Renal cortical epithelial cell (primary cell): ENCODE results near the gene MCC. TPM values are rescaled to one million over a fixed set of nuclear protein-coding genes. Genes with fewer than 3 reads are reported as not detected.
A peak's percentile ranks its signal among the peaks of the same experiment; 100 is the strongest.

Experiments
- DNase-seq: peaks from one replicate; pipeline ENCODE4 v3.0.0-alpha.2; 2011; ENCODE audit warnings: low read depth
- total RNA-seq: library from RNA; depleted of rRNA; stranded (reverse); fragments of >200 nt; gene quantifications from 2 replicates; pipeline ENCODE4 v1.2.3, GENCODE V29; 2014

MCC gene
- total RNA-seq, 1 donor from 2014 or later = 42.9 TPM

DNA sequence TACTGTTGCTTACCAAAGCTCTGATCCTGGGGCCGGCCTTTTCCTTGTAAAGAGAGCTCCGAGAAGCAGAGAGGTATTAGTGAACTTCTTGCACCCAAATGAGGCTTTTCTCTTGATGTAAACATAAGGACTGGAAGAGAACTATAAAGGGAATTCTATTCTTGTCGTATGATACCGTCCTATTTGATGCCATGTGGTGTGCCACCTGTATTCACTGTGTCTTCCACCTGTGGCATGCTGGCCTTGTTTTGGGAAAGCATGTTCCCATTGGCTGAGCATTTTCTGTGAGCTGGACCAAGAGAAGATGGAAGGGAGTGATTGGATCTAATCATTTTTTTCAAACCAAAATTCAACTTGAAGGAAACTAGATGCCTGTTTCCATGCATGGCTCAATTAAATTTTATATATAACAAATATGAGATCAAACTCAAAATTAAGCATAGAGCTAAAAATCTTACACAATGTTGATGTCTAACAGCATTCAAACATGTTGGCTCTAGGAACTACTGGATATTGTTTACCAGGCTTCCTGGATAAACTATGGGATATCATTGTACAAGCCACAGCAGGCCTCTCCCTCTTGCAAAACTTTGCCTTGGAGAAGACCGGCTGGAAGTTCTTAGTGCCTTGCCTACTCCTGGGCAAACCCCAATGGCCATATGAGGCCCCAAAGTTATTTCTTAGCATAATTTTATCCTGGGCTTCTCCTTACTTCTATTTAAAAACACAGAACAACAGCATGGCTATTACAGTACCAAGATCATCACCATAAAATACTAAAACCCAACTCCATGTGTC, 168.8 kb downstream of the MCC start:
- DNase-seq = no peak

DNA sequence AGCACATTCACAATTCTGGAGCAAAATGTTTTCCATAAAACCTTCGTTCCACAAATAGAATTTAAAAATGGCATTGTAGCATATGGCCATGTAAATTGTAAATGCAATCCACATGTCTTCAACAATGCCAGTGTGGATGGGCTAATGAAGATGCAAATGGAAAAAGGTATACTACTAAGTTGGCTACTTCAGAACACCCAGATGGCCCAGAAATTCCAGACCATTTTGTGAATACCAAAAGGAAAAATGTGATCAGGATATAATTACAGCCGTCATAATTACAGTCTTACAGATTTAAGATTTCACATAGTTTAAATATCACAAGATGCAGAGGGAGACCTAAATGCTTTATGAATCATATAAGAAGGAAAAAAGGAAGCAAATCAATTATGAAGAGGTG, 170.6 kb downstream of the MCC start:
- no peak for DNase-seq

DNA sequence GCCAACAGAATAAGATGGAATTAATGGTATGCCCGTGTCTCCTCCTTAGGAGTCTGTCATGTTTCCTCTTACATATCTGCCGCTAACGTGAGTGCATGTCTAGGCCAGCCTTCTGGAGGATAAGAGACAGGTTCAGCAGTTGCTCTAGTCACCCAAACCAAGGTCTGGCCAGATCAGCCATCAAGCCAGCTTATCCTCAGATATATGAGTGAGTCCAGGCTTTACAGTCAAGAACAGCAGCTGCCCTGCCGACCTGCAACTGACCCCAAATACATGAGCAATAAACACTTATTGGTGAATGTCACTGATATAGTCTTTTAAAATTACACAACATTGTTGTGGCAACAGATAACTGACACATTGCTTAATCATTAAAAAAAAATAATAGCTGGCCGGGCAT, 177.0 kb downstream of the MCC start:
- no peak for DNase-seq

DNA sequence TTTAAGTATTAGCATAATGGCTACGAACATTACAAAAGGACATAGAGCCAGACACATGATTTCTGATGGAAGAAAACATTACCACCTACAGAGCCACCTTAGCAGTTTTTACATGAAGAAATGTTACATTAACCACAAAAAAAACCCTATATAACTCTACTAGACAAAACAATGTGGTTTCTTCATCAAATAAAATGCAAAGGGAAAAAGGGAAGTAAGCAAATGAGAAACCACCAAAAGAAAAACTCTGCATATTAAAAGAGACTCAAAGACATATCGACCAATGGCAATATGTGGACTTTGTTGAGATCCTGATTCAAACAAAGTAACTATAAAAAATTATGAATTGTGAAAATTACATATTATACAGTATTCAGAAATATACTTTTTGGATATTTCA, 186.1 kb downstream of the MCC start:
- DNase-seq = no peak

DNA sequence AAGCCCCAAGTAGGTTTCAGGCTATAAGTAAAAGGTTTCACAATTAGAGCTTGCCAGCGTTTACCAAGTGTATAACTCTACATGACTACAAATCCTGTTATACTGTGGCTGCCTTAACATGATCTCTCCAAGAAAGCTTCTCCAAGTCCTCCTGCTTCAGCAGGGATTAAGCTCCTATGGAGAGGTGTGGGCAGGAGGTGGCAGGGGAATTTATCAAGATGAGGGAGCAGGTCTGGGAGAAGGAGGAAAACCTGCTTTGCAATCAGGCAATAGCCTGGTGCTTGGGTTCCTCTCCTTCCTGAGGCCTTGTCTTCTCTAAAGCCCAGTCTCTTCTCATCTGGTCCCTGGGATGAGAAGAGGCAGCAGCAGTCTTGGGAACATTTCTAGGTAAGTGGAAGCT, 188.7 kb downstream of the MCC start:
- DNase-seq = no peak

DNA sequence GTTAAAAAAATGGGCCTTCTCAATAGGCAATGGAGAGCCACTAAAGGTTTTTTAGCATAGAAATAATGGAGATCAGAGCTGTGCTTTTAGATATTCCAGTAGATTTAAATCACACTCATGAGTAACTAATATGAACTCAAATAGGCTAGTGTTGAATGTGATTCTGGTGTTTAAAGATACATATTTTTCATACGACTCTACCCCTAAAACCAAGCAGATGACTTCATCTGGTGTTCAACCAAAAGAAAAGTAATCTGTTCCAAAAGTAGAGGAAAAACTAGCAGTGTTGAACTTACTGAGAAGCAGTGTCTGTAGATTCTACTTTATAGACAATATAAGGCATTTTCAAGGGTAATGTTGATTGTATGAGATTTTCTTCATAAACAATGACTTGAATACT, 191.6 kb downstream of the MCC start:
- no peak for DNase-seq

DNA sequence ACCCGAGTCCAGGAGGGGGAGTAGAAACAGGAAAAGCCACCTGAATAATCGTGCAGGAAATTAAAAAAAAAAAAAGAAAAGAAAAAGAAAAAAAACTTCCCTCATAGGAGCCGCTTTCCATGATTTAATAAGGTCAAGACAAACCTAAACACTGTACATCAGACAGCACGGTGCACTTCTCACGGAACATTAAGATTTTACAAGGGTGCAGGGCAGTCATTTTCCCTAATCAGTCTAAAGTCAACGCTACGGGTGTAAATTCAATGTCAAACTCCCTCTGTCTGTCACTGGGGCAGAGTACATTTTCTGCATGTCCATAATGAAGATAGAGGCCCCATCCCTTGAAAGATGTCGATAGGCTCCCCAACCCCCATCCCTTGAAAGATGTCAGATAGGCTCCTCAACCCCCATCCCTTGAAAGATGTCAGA, 193.1 kb downstream of the MCC start:
- DNase-seq = no peak

DNA sequence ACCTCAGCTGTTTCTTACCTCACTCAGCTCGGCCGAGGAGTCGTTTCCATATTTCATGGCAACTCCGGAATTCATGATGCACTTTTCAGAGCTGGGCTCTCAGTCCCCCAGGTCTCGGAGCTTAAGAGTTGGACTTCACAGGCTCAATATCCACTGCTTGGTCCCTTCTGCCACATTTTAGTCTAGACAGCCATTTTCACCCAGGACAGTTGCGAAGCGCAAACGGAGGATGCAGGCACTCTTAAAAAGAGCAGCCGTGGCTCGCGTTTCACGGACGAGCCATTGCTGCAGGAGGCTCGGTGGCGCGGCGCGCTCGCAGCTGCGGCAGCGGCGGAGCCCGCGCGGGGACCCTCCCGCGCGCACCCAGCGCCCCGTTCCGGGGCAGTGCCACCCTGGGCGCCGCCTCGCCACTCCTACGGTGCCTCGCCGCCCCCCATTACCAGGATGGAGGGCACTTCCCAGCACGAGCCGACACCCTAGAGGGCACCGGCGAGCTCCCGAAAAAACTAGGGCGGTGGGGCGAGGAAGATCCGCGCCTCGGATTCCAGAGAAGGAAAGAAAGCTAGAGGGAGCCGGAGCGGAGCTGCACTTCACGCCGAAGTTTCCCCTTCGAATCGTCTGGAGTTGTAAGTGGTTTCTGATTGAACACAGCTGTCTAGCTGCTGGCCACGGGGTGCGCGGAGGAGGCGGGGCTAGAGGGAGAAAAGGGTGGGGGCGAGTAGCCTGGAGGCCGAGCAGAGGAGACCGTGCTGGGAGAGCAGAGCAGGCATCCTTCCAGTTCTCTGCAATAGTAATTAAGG, 193.7 kb downstream of the MCC start:
- DNase-seq = peak; percentile 77

DNA sequence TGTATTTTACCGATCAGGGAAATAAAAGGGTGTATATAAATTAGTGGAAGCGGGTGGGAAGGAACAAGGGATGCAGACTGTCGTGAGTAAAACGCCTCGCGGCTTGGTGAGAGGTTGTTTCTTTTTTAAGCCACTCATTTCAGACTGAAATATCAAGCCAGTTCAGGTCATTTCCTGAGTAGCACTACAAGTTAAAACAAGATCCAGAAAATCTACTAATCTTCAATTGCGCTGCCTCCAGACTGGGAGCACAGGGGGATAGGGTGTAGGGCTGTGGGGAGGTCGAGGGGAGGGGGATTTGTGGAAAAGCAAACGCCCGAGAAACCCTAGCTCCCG, 194.3 kb downstream of the MCC start:
- peak; percentile 41 for DNase-seq

DNA sequence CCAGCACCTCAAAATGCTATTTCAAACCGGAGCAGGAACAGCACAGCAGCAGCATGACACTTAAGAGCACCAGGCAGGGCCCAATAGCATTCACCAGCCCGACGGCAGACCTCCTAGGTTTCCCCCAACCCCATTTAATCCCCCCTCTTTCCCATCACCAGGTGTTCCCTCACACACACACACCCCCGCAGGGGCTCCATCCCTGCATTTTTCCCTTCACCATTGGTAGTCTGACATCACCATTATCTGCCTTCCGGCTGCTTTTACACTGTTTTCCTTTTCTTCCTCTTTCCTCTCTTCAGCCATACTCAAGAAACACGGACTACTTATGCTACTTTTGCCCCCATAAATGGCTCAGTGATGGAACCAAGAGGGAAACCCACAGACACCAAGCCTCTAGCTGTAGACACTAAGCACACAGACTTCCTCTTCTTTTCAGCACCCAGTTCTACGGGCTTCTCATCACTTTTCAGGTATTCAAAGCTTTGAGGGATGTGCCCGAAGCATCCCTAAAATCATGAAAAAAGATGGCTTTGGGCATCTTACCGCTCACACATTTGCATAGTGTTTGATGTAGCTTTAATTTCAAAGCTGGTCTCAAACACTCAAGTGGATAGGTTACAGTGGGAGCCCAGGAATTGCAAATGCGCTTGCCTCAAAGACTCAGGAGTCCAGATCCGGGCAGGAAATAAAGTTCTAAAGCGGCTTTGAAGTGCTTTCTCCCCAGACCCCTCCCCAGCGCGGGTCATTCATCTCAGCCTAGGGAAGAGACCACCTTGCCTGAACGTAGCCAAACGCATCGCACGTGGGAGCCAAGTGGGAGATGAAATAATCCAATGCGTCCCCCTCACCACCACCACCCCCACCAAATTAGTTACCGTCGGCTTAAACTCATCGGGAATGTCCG, 194.9 kb downstream of the MCC start:
- DNase-seq = no peak

DNA sequence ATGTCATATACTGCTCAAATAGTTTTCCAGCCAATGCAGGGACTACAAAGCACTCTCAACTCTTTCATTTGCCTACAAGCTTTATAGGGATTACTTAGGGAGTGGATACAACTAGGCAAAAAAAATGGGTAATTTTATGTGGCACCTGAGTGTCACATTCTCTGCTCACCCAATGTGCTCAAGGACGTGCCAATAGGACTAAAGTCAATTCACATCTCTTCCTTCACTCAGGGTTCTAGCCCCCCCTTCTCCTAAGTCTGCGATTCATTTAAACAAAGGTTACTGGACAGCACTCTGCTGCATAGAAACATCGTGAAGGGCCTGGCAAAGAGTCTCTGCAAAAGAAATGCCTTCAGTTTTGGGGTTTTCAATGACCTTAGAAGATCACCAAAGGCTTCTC, 195.8 kb downstream of the MCC start:
- DNase-seq = no peak

DNA sequence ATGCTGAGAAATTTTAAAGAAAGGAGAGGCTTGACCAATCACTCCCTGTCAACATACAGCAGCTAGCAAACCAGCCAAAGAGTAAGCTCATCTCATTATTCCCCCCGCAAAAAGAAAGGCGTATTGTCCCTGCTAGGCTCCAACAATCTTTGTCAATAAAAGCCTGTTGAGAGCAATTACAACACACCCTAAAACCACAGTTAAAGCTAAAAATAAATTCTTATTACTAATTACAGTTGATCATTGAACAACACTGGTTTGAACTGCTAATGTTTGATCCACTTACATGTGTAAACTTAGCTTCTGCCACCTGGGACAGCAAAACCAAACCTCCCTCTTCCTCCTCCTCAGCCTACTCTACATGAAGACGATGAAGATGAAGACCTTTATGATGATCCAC, 204.7 kb downstream of the MCC start:
- peak; percentile 92 for DNase-seq

DNA sequence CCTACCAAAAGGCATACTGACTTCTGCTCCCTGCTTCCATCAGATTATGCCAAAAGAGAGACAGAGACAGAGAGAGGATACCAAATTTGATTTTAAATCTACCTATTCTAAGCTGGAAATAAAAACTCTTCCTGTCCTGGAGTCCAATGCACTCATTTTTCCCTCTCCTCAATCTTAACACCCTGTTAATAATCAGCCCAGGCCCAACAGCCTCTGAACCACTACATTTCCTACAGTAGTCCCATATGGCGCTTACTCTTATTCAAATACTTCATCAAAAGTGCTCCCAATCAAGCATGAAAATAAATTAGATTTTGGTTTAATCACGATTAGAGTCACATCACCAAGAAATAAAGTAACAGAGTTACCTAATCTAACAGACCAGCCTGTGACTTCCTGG, 205.8 kb downstream of the MCC start:
- DNase-seq = peak; percentile 54

DNA sequence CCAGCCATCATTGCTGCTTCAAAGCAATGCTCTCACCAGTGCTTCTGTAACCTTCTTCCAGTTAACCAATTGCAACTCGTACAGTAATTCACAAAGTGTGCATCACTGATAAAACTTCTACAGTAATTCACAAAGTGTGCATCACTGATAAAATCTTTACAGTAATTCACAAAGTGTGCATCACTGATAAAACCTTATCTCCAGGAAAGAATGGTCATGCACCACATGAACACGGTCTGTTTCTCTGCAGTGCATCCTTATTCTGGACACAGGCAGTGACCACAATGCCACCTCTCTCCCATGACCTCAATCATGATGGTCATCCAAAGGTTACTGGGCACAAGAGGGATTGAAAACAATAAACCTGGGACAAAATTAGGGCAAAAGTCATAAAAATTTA, 207.1 kb downstream of the MCC start:
- DNase-seq = no peak

DNA sequence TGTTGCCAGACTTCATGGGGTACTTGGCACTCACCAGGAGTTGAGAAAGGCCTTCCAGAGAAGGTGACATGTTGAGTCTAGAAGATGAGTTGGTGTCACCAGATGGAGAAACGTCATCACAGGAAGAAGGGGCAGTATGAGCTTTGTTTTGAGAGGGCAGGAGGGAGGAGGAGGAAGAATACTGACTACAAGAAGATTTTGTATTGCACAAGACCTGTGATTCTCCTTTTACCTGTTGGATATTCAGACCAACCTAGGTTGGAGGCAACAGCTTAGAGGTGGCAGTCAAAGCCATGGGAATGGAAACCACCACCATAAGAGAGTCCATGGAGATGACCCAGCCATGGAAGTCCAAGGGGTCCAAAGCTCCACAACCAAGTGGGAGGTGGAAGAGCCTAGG, 207.7 kb downstream of the MCC start:
- no peak for DNase-seq

DNA sequence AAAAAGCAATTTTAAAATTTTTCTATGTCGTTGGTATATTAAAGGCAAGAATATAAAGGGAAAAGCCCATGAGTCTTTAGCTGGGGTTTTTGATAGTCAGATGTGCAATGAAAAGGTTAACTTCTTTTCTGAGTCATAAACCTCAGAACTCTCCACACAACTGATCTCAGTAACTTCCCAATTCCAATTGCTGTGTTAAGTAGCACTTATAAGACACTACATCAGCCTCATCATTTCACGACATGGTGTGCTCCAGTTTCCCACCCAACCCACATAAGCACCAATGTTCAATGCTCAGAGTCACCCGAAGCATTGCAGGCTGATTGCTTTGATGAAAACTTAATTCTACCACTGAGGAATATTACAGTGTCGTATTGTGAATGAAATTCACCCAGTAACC, 209.3 kb downstream of the MCC start:
- DNase-seq = peak; percentile 59

DNA sequence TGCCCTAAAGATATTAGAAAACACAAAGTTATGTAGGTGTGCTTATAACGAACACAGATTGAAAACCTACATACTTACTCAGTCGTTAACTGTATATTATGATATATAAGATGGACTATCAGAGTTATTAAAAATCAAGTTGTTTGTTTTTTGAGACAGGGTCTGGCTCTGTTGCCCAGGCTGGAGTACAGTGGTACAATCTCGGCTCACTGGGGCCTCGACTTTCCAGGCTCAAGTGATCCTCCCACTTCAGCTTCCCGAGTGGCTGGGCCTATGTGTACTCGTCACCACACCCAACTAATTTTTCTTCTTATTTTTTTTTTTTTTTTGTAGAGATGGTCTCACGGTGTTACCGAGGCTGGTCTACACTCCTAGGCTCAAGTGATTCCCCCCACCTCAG, 211.8 kb downstream of the MCC start:
- no peak for DNase-seq

DNA sequence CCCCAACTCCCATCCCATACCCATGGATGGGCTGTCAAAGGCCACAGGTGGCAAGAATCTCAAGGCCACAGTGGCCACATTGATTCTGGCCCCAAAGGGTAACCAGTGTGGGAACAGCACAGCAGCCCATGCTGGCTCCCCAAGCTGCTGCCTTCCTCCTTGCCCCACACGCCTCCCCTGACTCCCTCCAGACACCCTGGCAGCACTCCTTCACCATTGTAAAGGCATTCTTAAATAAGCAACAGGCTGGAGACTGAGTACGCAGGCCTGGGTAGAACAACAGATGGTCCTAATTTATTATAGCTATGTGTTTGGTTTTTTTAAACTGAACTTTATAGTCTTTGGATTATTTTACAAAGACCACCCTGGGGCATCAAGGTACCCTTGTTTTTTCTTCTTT, 212.3 kb downstream of the MCC start:
- no peak for DNase-seq

DNA sequence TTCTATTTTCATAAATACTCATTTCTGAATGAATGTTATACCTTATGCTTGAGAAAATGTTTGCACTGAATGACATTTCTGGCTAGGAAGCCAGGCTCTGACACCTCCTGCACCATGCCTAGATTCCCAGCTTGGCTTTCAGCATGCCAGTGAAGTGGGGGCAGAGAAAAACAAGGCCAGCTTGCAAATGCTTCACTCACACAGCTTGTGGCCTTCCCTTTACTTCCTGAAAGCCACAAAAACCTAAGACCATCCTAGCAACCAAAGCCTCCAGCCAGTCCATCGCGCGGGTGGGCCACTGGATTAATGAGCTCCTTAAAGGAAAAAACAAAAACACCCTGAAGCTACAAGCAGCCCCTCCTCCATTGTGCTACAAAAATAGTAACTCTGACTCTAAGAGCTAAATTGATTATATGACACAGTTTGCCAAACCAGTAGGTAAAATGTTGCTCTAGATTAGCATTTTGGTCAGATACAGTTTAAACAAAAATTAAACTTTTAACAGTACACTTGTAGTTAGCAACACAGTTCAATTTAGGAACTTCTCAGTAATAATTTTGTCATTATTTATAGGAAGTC, 213.3 kb downstream of the MCC start:
- DNase-seq = peak; percentile 58

DNA sequence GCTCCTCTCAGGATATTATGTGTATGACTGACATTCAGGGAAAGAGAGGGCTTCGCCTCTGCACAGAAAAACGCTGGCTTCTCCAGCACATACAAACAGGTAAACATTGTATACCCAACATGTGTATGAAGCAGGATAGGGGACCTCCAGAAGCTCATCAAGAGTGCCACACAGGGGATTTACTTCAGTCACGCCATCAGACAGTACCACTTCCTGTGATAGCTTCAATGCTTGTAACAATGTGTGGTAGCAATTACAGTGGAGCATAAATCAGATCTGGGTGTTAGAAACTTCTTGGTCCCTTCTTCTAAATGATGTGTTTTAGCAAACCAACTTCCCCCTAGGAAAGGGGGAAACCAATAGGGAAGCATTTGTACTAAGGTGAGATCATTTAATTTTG, 214.3 kb downstream of the MCC start:
- no peak for DNase-seq

DNA sequence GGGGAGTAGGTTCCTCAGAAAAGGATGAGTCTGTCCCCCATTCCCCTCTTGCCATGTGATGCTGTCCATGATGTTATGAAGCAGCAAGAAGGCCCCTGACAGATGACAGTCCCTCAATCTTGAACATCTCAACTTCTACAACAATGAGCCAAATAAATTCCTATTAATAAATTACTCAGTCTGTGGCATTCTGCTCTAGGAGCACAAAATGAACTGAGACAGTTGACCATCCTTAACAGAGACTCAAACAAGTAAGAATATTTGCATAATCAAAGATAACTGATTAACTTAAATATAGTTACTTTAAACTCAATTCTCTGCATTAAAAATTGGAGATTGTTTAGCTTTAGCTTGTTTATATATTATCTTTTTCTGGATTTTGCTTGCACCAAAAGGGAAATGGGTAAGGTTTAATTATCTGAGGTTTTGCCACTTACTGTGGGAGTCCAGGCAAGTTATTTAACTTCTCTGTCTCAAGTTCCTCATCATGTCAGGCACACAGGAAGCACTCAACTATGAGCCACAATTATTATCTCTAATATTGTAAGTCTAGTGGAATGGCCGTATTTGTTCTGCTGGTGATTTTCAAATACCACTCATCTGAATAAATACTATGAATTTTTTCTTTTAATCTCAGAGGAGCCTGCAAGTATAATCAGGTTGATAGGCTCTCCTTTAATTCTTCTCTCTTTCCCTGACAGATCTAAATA, 216.4 kb downstream of the MCC start:
- no peak for DNase-seq
